Measurements from ENCODE around the gene NDUFAF4. TPM values are rescaled to one million over a fixed set of nuclear protein-coding genes. Genes with fewer than 3 reads are reported as not detected.
A peak's percentile ranks its signal among the peaks of the same experiment; 100 is the strongest.

NDUFAF4 gene
- total RNA-seq, 2 donors from 2014 or later = 35.3 to 48.2 TPM

- Histone ChIP-seq H3K27me3 (no peaks in the 10 kb centered on the region), H3K4me3 (no peak overlapping the region), H3K36me3 (no peaks in the 10 kb centered on the region), H3K9ac (ENCODE audit: low read depth in 2 of 2, low read length in 2 of 2) (no peak overlapping the region), H3K4me1 (no peaks in the 10 kb centered on the region), H3K9me3 (no peaks in the 10 kb centered on the region), H3K27ac (no peak overlapping the region)
- no peak for DNase-seq
- intact Hi-C loops (cut with DNase I) = loop anchor here (10.0 kb wide), 1 partner anchor 375 kb away; the partner anchor contains the start of gene UFL1
- no peak for TF ChIP-seq CTCF (IDR thresholded peaks at IDR 0.05)
Observed at GRCh38 chr6:96899451-96899998, 1.8 kb upstream of the NDUFAF4 start.

GRCh38 chr6:96899019-96899418 is 1.3 kb upstream of the NDUFAF4 start:
- intact Hi-C loops (cut with DNase I) = loop anchor here (10.0 kb wide), 1 partner anchor 374 kb away; the partner anchor contains the start of gene UFL1
- no peaks in the 10 kb centered on the region for H3K27me3 ChIP-seq
- H3K36me3 ChIP-seq = peaks cover 4% of the 10 kb centered on the region
- H3K4me3 ChIP-seq = no peak overlapping the region
- H3K27ac ChIP-seq = peak overlapping the region; percentile 80
- no peaks in the 10 kb centered on the region for H3K4me1 ChIP-seq
- DNase-seq = peak; percentile 39
- H3K9ac ChIP-seq (ENCODE audit: low read depth in 2 of 2, low read length in 2 of 2) = no peak overlapping the region
- TF ChIP-seq CTCF (IDR thresholded peaks at IDR 0.05) = no peak
- no peaks in the 10 kb centered on the region for H3K9me3 ChIP-seq

- Histone ChIP-seq H3K9me3 (no peaks in the 10 kb centered on the region), H3K4me1 (no peaks in the 10 kb centered on the region), H3K9ac (ENCODE audit: low read depth in 2 of 2, low read length in 2 of 2) (peak overlapping the region; percentile 18 to 90), H3K27me3 (no peaks in the 10 kb centered on the region), H3K36me3 (peaks cover 6% of the 10 kb centered on the region), H3K4me3 (peak overlapping the region; percentile 60), H3K27ac (peak overlapping the region; percentile 80)
- intact Hi-C loops (cut with DNase I) = loop anchor here (10.0 kb wide), 1 partner anchor 374 kb away; the partner anchor contains the start of gene UFL1
- no peak for DNase-seq
- no peak for TF ChIP-seq CTCF (IDR thresholded peaks at IDR 0.05)
Observed at GRCh38 chr6:96898241-96898851, 655 bp upstream of the NDUFAF4 start.

GRCh38 chr6:96889146-96889545 is 8.5 kb downstream of the NDUFAF4 start:
- DNase-seq = no peak
- H3K9me3 ChIP-seq = no peaks in the 10 kb centered on the region
- peaks cover 3% of the 10 kb centered on the region for H3K36me3 ChIP-seq
- H3K9ac ChIP-seq (ENCODE audit: low read depth in 2 of 2, low read length in 2 of 2) = no peak overlapping the region
- no peak for TF ChIP-seq CTCF (IDR thresholded peaks at IDR 0.05)
- no peaks in the 10 kb centered on the region for H3K27me3 ChIP-seq
- intact Hi-C loops (cut with DNase I) = no loop called here
- H3K4me1 ChIP-seq = no peaks in the 10 kb centered on the region
- no peak overlapping the region for H3K27ac ChIP-seq
- H3K4me3 ChIP-seq = no peak overlapping the region

GRCh38 chr6:96888745-96889144 is 8.9 kb downstream of the NDUFAF4 start:
- H3K27ac ChIP-seq = no peak overlapping the region
- intact Hi-C loops (cut with DNase I) = no loop called here

More at GRCh38 chr6:96888745-96889144, 8.9 kb downstream of the NDUFAF4 start:
- H3K4me1 ChIP-seq = no peaks in the 10 kb centered on the region
- no peak overlapping the region for H3K9ac ChIP-seq (ENCODE audit: low read depth in 2 of 2, low read length in 2 of 2)
- no peak for DNase-seq
- no peak for TF ChIP-seq CTCF (IDR thresholded peaks at IDR 0.05)
- H3K9me3 ChIP-seq = no peaks in the 10 kb centered on the region
- no peak overlapping the region for H3K4me3 ChIP-seq
- no peaks in the 10 kb centered on the region for H3K27me3 ChIP-seq
- H3K36me3 ChIP-seq = no peaks in the 10 kb centered on the region

Data from colonic mucosa (tissue), 4 donors.